Measurements from ENCODE around the gene GIPC3. TPM values are rescaled to one million over a fixed set of nuclear protein-coding genes. Genes with fewer than 3 reads are reported as not detected.

GIPC3 gene
- total RNA-seq, 3 donors from 2014 or later: 0.34 to 1.1 (median 0.58) TPM

DNA sequence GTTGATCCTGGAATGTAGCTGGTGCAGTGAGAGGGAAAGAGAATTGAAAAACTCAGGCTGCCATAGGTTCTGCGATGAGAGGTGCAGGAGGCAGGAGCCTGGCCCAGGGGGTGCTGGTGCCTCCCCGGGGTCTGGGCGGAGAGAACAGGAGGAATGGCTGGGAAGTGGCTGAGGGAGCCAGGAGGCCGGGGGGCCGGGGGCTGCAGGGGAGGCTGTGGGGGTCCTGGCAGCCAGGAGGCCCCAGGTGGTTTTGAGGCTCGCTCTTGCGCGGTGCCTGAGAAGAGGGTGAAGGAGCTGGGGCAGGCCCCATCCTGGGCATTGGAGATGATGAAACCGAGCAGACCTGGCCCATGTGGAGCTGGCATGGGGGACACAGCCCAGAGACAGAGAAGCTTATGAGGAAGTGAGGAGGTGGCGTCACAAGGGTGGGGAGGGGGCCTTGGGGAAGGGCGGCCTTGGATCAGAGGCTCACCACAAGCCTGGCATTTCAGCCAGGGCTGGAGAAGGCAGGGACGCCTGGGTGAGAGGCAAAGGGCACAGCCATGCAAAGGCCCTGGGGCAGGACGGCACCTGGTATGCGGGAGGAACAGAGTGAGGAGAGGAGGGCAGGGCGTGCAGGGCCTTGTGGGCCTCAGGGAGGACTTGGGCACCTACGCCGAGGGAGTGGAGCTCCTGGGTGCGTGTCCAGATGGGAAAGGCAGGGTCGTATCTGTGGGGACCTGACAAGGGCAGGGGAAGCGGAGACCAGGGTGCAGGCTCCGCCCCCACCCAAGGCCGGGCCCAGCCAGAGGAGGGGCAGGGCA lies 47.6 kb upstream of the GIPC3 start:
- ATAC-seq: peak; percentile 6
- no peaks in the 10 kb centered on the region for H3K9me3 ChIP-seq
- no peak overlapping the region for H3K4me3 ChIP-seq
- intact Hi-C loops (cut with DNase I, micrococcal nuclease): no loop called here
- no peaks in the 10 kb centered on the region for H3K4me1 ChIP-seq (ENCODE audit: low read depth)
- no peak for DNase-seq
- no peaks in the 10 kb centered on the region for H3K36me3 ChIP-seq (ENCODE audit: low read depth)
- TF ChIP-seq, protein P1, sequence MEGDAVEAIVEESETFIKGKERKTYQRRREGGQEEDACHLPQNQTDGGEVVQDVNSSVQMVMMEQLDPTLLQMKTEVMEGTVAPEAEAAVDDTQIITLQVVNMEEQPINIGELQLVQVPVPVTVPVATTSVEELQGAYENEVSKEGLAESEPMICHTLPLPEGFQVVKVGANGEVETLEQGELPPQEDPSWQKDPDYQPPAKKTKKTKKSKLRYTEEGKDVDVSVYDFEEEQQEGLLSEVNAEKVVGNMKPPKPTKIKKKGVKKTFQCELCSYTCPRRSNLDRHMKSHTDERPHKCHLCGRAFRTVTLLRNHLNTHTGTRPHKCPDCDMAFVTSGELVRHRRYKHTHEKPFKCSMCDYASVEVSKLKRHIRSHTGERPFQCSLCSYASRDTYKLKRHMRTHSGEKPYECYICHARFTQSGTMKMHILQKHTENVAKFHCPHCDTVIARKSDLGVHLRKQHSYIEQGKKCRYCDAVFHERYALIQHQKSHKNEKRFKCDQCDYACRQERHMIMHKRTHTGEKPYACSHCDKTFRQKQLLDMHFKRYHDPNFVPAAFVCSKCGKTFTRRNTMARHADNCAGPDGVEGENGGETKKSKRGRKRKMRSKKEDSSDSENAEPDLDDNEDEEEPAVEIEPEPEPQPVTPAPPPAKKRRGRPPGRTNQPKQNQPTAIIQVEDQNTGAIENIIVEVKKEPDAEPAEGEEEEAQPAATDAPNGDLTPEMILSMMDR (IDR thresholded peaks at IDR 0.05): no peak

DNA sequence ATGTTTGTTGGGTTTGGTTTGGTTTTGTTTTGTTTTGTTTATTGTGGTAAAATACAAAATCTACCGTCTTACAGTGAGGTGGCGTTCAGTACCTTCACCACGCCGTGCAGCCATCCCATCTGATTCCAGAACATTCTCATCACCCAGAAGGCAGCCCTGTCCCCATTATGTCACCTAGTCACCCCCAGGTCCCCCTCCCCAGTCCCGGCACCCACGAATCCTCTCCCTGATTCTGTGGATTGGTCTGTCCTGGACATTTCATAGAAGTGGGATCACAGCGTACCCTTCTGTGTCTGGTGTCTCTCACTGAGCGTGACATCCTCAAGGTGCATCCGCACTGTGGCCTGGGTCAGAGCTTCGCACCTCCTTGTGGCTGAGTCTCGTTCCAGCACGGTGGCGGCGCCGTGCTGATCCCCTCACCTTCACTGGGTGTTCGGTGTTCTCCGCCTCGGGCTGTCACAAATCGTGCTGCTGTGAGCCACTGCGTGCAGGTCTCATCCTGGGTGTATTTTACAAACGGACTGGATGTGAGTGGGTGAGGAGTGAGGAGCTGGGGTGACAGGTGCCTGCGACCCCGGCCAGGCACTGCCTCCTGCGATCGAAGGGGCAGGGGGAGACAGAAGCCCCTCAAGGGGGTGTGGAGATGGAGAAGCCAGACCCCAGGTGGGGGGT lies 46.9 kb upstream of the GIPC3 start:
- intact Hi-C loops (cut with DNase I, micrococcal nuclease): no loop called here
- DNase-seq (no peak), ATAC-seq (no peak)
- TF ChIP-seq, protein P1 (IDR thresholded peaks at IDR 0.05): no peak
- Histone ChIP-seq H3K9me3 (no peaks in the 10 kb centered on the region), H3K4me3 (no peak overlapping the region), H3K36me3 (ENCODE audit: low read depth) (no peaks in the 10 kb centered on the region), H3K4me1 (ENCODE audit: low read depth) (no peaks in the 10 kb centered on the region)

DNA sequence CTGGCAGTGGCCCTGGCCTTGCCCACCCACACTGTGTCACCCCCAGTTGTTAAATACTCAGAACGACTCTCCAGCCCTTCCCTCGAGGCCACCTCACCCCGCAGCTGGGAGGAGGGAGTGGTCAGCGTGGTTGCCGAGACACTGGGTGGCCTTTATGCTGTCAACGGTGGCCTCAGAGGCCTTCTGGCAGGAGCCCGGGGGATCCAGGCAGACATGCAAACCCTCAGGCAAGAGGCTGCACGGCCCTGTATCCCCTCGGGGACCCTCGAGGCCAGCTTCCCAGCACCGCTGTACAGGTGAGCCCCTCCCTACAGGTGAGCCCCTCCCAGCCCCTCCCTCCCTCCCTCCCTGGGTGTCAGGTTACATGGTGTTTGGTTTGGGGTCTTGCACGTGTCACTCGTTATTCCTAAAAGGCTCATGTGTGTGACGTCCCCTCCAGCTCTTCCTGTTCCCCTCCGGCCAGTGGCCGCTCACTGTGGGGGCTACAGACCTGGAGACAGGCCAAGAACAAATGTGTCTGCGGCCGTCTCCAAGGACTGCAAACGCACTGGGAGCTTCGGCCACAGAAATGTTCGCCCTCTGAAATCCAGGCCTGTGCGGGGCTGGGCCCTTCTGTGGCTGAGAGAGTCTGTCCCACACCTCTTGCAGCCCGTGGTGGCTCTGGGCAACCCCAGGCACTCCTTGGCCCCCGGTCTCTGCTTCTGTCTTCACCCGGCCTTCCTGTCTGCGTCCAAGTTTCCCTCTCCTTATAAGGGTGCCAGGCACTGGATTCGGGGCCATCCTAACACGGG lies 46.1 kb upstream of the GIPC3 start, which contains the start of gene TEKTIP1:
TSS of gene TEKTIP1 (plus strand) at position 210 of the 791 bp plus-strand sequence. CDS start at position 214, 4 bp downstream.
- no peak for DNase-seq
- ATAC-seq: no peak
- H3K4me1 ChIP-seq (ENCODE audit: low read depth): no peaks in the 10 kb centered on the region
- intact Hi-C loops (cut with DNase I, micrococcal nuclease): no loop called here
- H3K36me3 ChIP-seq (ENCODE audit: low read depth): no peaks in the 10 kb centered on the region
- no peaks in the 10 kb centered on the region for H3K9me3 ChIP-seq
- H3K4me3 ChIP-seq: no peak within 1 kb of the TSS
- TF ChIP-seq, protein P1 (IDR thresholded peaks at IDR 0.05): no peak

DNA sequence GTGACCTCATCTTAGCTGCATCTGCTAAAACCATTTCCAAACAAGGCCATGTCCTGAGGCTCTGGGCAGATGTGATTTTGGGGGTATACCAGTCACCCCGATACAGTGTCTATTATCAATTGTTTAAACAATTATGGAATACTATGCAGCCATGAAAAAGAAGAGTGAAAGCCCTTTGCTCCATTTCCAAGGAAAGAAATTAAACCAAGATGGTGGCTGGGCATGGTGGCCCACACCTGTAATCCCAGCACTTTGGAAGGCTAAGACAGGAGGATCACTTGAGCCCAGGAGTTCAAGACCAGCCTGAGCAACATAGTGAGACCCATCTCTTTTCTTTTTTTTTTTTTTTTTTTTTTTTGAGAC lies 45.5 kb upstream of the GIPC3 start:
- Histone ChIP-seq H3K36me3 (ENCODE audit: low read depth) (no peaks in the 10 kb centered on the region), H3K4me1 (ENCODE audit: low read depth) (no peaks in the 10 kb centered on the region), H3K4me3 (no peak overlapping the region), H3K9me3 (no peaks in the 10 kb centered on the region)
- TF ChIP-seq, protein P1 (IDR thresholded peaks at IDR 0.05): no peak
- DNase-seq (no peak), ATAC-seq (no peak)
- intact Hi-C loops (cut with DNase I, micrococcal nuclease): loop anchor here in 1 of 2 donors (10.0 kb wide), 1 partner anchor 75 kb away; no protein-coding TSS in a partner anchor
